ENCODE data around the gene ARL14. TPM values are rescaled to one million over a fixed set of nuclear protein-coding genes. Genes with fewer than 3 reads are reported as not detected.

ARL14 gene
- total and polyA plus RNA-seq, 12 donors = 0.17 to 0.27 (median 0.20) TPM; not detected in 8

GRCh38 chr3:160719710-160720109 lies 42.8 kb downstream of the ARL14 start:
- WGBS, 4 donors = 82 to 92% (median 91%) methylated on average over 5 to 11 of the region's 11 CpGs
- DNase-seq = no peak
- TF ChIP-seq CTCF (IDR thresholded peaks at IDR 0.05) = no peak

DNA sequence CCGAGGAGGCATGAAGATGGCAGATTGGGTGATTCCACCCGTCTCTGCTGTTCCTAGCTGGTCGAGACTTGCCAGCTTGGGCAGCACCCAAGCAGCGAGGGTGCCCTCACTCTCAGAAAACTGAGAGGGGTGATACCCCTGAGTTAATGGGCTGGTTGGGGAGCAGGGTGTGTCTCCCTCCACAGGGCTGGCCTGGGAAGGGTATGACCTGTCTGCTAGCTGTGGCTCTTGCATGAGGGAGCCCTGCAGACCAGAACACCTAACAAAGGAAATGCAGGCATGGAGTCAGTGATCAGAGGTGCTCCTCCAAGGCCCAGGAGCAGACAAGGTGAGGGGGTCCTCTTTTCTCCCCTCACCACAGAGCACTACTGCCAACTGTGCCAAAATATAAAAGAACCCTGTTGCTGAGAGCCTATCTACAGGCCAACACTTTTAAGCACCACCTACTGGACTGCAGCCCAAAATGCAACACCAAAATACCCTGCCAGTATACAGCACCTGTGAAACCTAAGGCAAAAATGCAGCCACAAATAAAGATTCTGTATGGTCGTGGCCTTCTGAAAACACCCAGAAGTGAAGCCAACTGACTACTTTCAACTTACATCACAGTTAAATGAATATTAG lies 43.3 kb downstream of the ARL14 start:
- DNase-seq = no peak
- Histone ChIP-seq H3K9me3 (replicated peaks in 1 of 3) (no peaks in the 10 kb centered on the region), H3K4me3 (no peak overlapping the region), H3K27me3 (no peaks in the 10 kb centered on the region), H3K27ac (no peak overlapping the region), H3K36me3 (replicated peaks in 1 of 2) (no peaks in the 10 kb centered on the region), H3K4me1 (replicated peaks in 1 of 2) (no peaks in the 10 kb centered on the region)
- intact Hi-C loops (cut with DNase I) = no loop called here
- TF ChIP-seq POLR2A (IDR thresholded peaks at IDR 0.05) (no peak), CTCF (IDR thresholded peaks at IDR 0.05) (no peak)
- WGBS, 4 donors = 74 to 88% (median 82%) methylated on average over 1 to 5 of the region's 5 CpGs

More at GRCh38 chr3:160719710-160720109, 42.8 kb downstream of the ARL14 start:
- no peak overlapping the region for H3K27ac ChIP-seq
- no peaks in the 10 kb centered on the region for H3K4me1 ChIP-seq (replicated peaks in 1 of 2)
- intact Hi-C loops (cut with DNase I) = no loop called here
- no peaks in the 10 kb centered on the region for H3K27me3 ChIP-seq
- H3K9me3 ChIP-seq (replicated peaks in 1 of 3) = no peaks in the 10 kb centered on the region
- H3K4me3 ChIP-seq = no peak overlapping the region
- no peaks in the 10 kb centered on the region for H3K36me3 ChIP-seq (replicated peaks in 1 of 2)

GRCh38 chr3:160722331-160722730 lies 45.4 kb downstream of the ARL14 start:
- DNase-seq = no peak
- 71 to 78% (median 74%) methylated on average over 2 of the region's 2 CpGs for WGBS, 4 donors
- TF ChIP-seq CTCF (IDR thresholded peaks at IDR 0.05) = no peak
- TF ChIP-seq POLR2A (IDR thresholded peaks at IDR 0.05) = no peak

DNA sequence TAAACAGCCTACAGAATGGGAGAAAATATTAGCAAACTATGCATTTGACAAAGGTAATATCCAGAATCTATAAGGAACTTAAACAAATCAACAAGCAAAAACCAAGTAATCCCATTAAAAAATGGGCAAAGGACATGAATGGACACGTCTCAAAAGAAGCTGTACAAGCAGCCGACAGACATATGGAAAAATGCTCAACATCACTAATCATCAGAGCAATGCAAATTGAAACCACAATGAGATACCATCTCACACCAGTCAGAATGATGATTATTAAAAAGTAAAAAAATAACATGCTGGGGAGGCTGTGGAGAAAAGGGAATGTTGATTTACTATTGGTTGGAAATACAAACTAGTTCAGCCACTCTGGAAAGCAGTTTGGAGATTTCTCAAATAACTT lies 48.4 kb downstream of the ARL14 start:
- no peaks in the 10 kb centered on the region for H3K9me3 ChIP-seq (replicated peaks in 1 of 3)
- H3K27me3 ChIP-seq = no peaks in the 10 kb centered on the region
- H3K36me3 ChIP-seq (replicated peaks in 1 of 2) = no peaks in the 10 kb centered on the region
- 73 to 86% (median 76%) methylated on average over 2 of the region's 2 CpGs for WGBS, 4 donors
- H3K4me3 ChIP-seq = no peak overlapping the region
- no peak for TF ChIP-seq CTCF (IDR thresholded peaks at IDR 0.05)
- no peak for TF ChIP-seq POLR2A (IDR thresholded peaks at IDR 0.05)
- H3K27ac ChIP-seq = no peak overlapping the region
- DNase-seq = no peak
- intact Hi-C loops (cut with DNase I) = no loop called here
- no peaks in the 10 kb centered on the region for H3K4me1 ChIP-seq (replicated peaks in 1 of 2)

More at GRCh38 chr3:160722331-160722730, 45.4 kb downstream of the ARL14 start:
- H3K36me3 ChIP-seq (replicated peaks in 1 of 2) = no peaks in the 10 kb centered on the region
- no peaks in the 10 kb centered on the region for H3K4me1 ChIP-seq (replicated peaks in 1 of 2)
- H3K27ac ChIP-seq = no peak overlapping the region
- no peaks in the 10 kb centered on the region for H3K27me3 ChIP-seq
- no peak overlapping the region for H3K4me3 ChIP-seq
- H3K9me3 ChIP-seq (replicated peaks in 1 of 3) = no peaks in the 10 kb centered on the region
- intact Hi-C loops (cut with DNase I) = no loop called here

Small RNAs within 50 kb of the gene (small RNA-seq; reads per million reads assigned to genes)
- gene RF00139 = 0 reads per million in 2 donors

Other genes starting within 250 kb of the ARL14 start
- 10 to 100 TPM in 1 of 9 donors, 1 to 10 TPM in 5, under 1 TPM in 3; 0.35 to 10.1 (median 1.4) TPM for gene TRIM59, start 227.4 kb upstream of the ARL14 start, total RNA-seq
- gene TRIM59, start 227.4 kb upstream of the ARL14 start, polyA plus RNA-seq = under 1 TPM; 0.32 to 0.93 (median 0.61) TPM
- gene KPNA4, start 111.6 kb upstream of the ARL14 start, total RNA-seq = 10 to 100 TPM; 10.6 to 43.6 (median 21.1) TPM
- 10 to 100 TPM in 1 of 3 donors, 1 to 10 TPM in 2; 6.5 to 38.6 (median 8.1) TPM for gene KPNA4, start 111.6 kb upstream of the ARL14 start, polyA plus RNA-seq
- 10 to 100 TPM; 11.5 to 53.6 (median 39.7) TPM for gene PPM1L, start 79.1 kb downstream of the ARL14 start, total RNA-seq
- gene PPM1L, start 79.1 kb downstream of the ARL14 start, polyA plus RNA-seq = 10 to 100 TPM in 1 of 3 donors, 1 to 10 TPM in 2; 2.4 to 15.1 (median 5.5) TPM

Data from adrenal gland (tissue), 12 donors.